Measurements from ENCODE around the gene TBC1D24.

GRCh38 chr16:2459647-2460390, 15.1 kb upstream of the TBC1D24 start, which contains the start of gene TEDC2:
- TF ChIP-seq POLR2A (IDR thresholded peaks at IDR 0.05) (no peak), CTCF (IDR thresholded peaks at IDR 0.05 in 4 of 5, conservative IDR thresholded peaks at IDR 0.05 in 1 of 5) (no peak)
